ENCODE data around the gene ITGA7. TPM values are rescaled to one million over a fixed set of nuclear protein-coding genes. Genes with fewer than 3 reads are reported as not detected.

The ITGA7 gene
- total RNA-seq, 1 experiment from 2014 or later: 2.5 TPM

- Histone ChIP-seq H3K4me3 (ENCODE audit: low read depth in 2 of 2, low read length in 2 of 2) (no peak overlapping the region), H3K27me3 (ENCODE audit: control insufficient read depth, insufficient read depth, low read length) (no peaks in the 10 kb centered on the region), H3K36me3 (ENCODE audit: control insufficient read depth, insufficient read depth, low read length) (no peaks in the 10 kb centered on the region), H3K4me1 (ENCODE audit: control insufficient read depth, insufficient read depth, low read length) (no peaks in the 10 kb centered on the region), H3K9me3 (ENCODE audit: control insufficient read depth, insufficient read depth, low read depth, low read length) (no peaks in the 10 kb centered on the region), H3K27ac (ENCODE audit: low read length) (no peak overlapping the region)
- ATAC-seq: no peak
- in situ Hi-C loops (cut with HindIII; ENCODE audit: low pct_unique_long_range_greater_than_20kb, low sequenced_read_pairs): no loop called here
- ChIA-PET CTCF (interaction anchor here (0.5 to 0.9 kb wide), 3 partner anchors 15 to 80 kb away, joined by 3 to 19 read pairs (median 3); a partner anchor contains a TSS), POLR2A (no interaction called here)
- TF ChIP-seq CTCF (IDR thresholded peaks at IDR 0.05): no peak
- TF ChIP-seq TCF7L2 (IDR thresholded peaks at IDR 0.05; ENCODE audit: low read depth, low read length): no peak
- intact Hi-C loops (cut with micrococcal nuclease; ENCODE audit: unreplicated experiment): no loop called here
- DNase-seq (ENCODE audit: low read depth, low spot score): no peak
- BruUV-seq (replicated peaks): no TSS peak
These were observed 41.2 kb downstream of the ITGA7 start for GRCh38 chr12:55666508-55666907.

GRCh38 chr12:55664826-55665225 lies 42.9 kb downstream of the ITGA7 start:
- H3K4me1 ChIP-seq (ENCODE audit: control insufficient read depth, insufficient read depth, low read length): no peaks in the 10 kb centered on the region
- no peaks in the 10 kb centered on the region for H3K9me3 ChIP-seq (ENCODE audit: control insufficient read depth, insufficient read depth, low read depth, low read length)
- BruUV-seq (replicated peaks): no TSS peak
- CTCF ChIA-PET: no interaction called here
- no peak for DNase-seq (ENCODE audit: low read depth, low spot score)
- TF ChIP-seq SIN3A (IDR thresholded peaks at IDR 0.05; ENCODE audit: borderline replicate concordance, insufficient read depth, low read depth, low read length): no peak
- TF ChIP-seq CTCF (IDR thresholded peaks at IDR 0.05): no peak
- no peak for TF ChIP-seq TCF7L2 (IDR thresholded peaks at IDR 0.05; ENCODE audit: low read depth, low read length)
- TF ChIP-seq POLR2AphosphoS5 (IDR thresholded peaks at IDR 0.05; ENCODE audit: low read depth, low read length): no peak
- TF ChIP-seq REST (IDR thresholded peaks at IDR 0.05; ENCODE audit: insufficient read depth in 1 of 2, low read depth in 2 of 2, low read length in 1 of 2): no peak
- no peak for ATAC-seq
- H3K27ac ChIP-seq (ENCODE audit: low read length): no peak overlapping the region
- peaks cover 4% of the 10 kb centered on the region; the same call in 1 of the 2 replicates for H3K27me3 ChIP-seq (ENCODE audit: control insufficient read depth, insufficient read depth, low read length)
- no peaks in the 10 kb centered on the region for H3K36me3 ChIP-seq (ENCODE audit: control insufficient read depth, insufficient read depth, low read length)
- POLR2A ChIA-PET: no interaction called here
- intact Hi-C loops (cut with micrococcal nuclease; ENCODE audit: unreplicated experiment): no loop called here
- in situ Hi-C loops (cut with HindIII; ENCODE audit: low pct_unique_long_range_greater_than_20kb, low sequenced_read_pairs): no loop called here
- no peak overlapping the region for H3K4me3 ChIP-seq (ENCODE audit: low read depth in 2 of 2, low read length in 2 of 2)

All from Panc1 (cell line).